ENCODE measurements around the gene CDS2. TPM values are rescaled to one million over a fixed set of nuclear protein-coding genes. Genes with fewer than 3 reads are reported as not detected.

CDS2 gene
- total RNA-seq, 4 donors from 2014 or later = 26.9 to 60.1 (median 30.3) TPM

GRCh38 chr20:5234978-5235377 lies 108.2 kb downstream of the CDS2 start:
- in situ Hi-C loops (cut with MboI; ENCODE audit: low pct_ligation_motif_present in 1 of 4, low pct_unique_long_range_greater_than_20kb in 1 of 4, low sequenced_read_pairs in 3 of 4) = no loop called here
- Histone ChIP-seq H3K4me3 (no peak overlapping the region), H3K9me3 (no peaks in the 10 kb centered on the region), H3K27ac (no peak overlapping the region), H3K4me1 (no peaks in the 10 kb centered on the region), H3K36me3 (no peaks in the 10 kb centered on the region), H3K27me3 (no peaks in the 10 kb centered on the region)
- WGBS, 2 donors (ENCODE audit: low coverage in 1 of 2) = 50 to 61% methylated on average over 1 of the region's 1 CpG
- DNase-seq = no peak
- TF ChIP-seq POLR2A (IDR thresholded peaks at IDR 0.05) = no peak
- TF ChIP-seq CTCF (IDR thresholded peaks at IDR 0.05) = no peak
- no peak for TF ChIP-seq POLR2AphosphoS5 (IDR thresholded peaks at IDR 0.05)
- no peak for TF ChIP-seq EP300 (IDR thresholded peaks at IDR 0.05; ENCODE audit: low read depth)
- intact Hi-C loops (cut with DNase I; ENCODE audit: low total_unique reads) = no loop called here

Small RNA genes within 50 kb of the gene (small RNA-seq; reads per million reads assigned to genes)
- gene RF00019 = 0 reads per million in 4 donors
- 0 reads per million in 4 donors for gene RF00568
- gene RNA5SP474 = 0 to 0.48 (median 0) reads per million in 4 donors

Other genes with a start within 250 kb of the CDS2 start
- 10 to 100 TPM in 1 of 4 donors, 1 to 10 TPM in 3; 5.0 to 11.6 (median 7.9) TPM for gene SLC23A2, start 125.5 kb upstream of the CDS2 start, total RNA-seq
- 10 to 100 TPM; 10.1 to 83.4 (median 40.9) TPM for gene TMEM230, start 13.9 kb upstream of the CDS2 start, total RNA-seq
- 10 to 100 TPM; 18.3 to 56.7 (median 38.2) TPM for gene PCNA, start 7.0 kb upstream of the CDS2 start, total RNA-seq
- not detected for gene PROKR2, start 189.9 kb downstream of the CDS2 start, total RNA-seq